ENCODE results near the gene LINC00237. TPM values are rescaled to one million over a fixed set of nuclear protein-coding genes. Genes with fewer than 3 reads are reported as not detected.

The LINC00237 gene
- total RNA-seq, 4 donors from 2014 or later, result not detected

GRCh38 chr20:21102603-21103311 is 3.4 kb downstream of the LINC00237 start:
- TF ChIP-seq CTCF (IDR thresholded peaks at IDR 0.05; ENCODE audit: low read depth), result no peak

- TF ChIP-seq CTCF (IDR thresholded peaks at IDR 0.05; ENCODE audit: low read depth), result no peak
These were observed 4.1 kb downstream of the LINC00237 start for GRCh38 chr20:21101932-21102575.

- TF ChIP-seq CTCF (IDR thresholded peaks at IDR 0.05; ENCODE audit: low read depth), result no peak
These were observed 4.7 kb downstream of the LINC00237 start for GRCh38 chr20:21101453-21101931.

- TF ChIP-seq CTCF (IDR thresholded peaks at IDR 0.05; ENCODE audit: low read depth), result no peak
These were observed 5.3 kb downstream of the LINC00237 start for GRCh38 chr20:21100578-21101452.

- no peak for TF ChIP-seq CTCF (IDR thresholded peaks at IDR 0.05; ENCODE audit: low read depth)
These were observed 6.2 kb downstream of the LINC00237 start for GRCh38 chr20:21099751-21100577.

- TF ChIP-seq CTCF (IDR thresholded peaks at IDR 0.05; ENCODE audit: low read depth), result no peak
These were observed 9.7 kb downstream of the LINC00237 start for GRCh38 chr20:21096321-21097043.
